GM18951 (cell line): Measurements from ENCODE around the gene LSM10.

Experiments used
- POLR2A ChIP-seq: IDR thresholded peaks from 4 replicates; pipeline ENCODE4 v1.6.1; 2011; ENCODE audit warnings: mild to moderate bottlenecking; ENCODE audit not compliant: insufficient read length, insufficient read depth; ENCODE audit errors: extremely low read depth
- in situ Hi-C: fragments of 300-500 bp; cut with MboI; formaldehyde crosslinking; loops from one replicate; pipeline ENCODE4 v1.12.0; 2022; ENCODE audit warnings: low sequenced_read_pairs, mixed read lengths, inconsistent platforms; ENCODE audit not compliant: unreplicated experiment

Gene LSM10

GRCh38 chr1:36398370-36398977 lies 766 bp upstream of the LSM10 start:
- in situ Hi-C loops, result no loop called here
- TF ChIP-seq POLR2A, result no peak

- in situ Hi-C loops, result no loop called here
- no peak for TF ChIP-seq POLR2A
Observed at GRCh38 chr1:36397083-36397377, 678 bp downstream of the LSM10 start.

- TF ChIP-seq POLR2A, result no peak
- in situ Hi-C loops, result no loop called here
Observed at GRCh38 chr1:36396359-36396758, 1.3 kb downstream of the LSM10 start.

- in situ Hi-C loops, result no loop called here
- no peak for TF ChIP-seq POLR2A
Observed at GRCh38 chr1:36393686-36394085, 4.0 kb downstream of the LSM10 start.

- TF ChIP-seq POLR2A, result no peak
- in situ Hi-C loops, result no loop called here
Observed at GRCh38 chr1:36392836-36393235, 4.9 kb downstream of the LSM10 start.

- in situ Hi-C loops, result no loop called here
- TF ChIP-seq POLR2A, result no peak
Observed at GRCh38 chr1:36391271-36391670, 6.4 kb downstream of the LSM10 start.

GRCh38 chr1:36390411-36390810 lies 7.3 kb downstream of the LSM10 start:
- in situ Hi-C loops, result no loop called here
- TF ChIP-seq POLR2A, result no peak

- no peak for TF ChIP-seq POLR2A
- in situ Hi-C loops, result no loop called here
Observed at GRCh38 chr1:36389999-36390398, 7.7 kb downstream of the LSM10 start.

- in situ Hi-C loops, result no loop called here
- TF ChIP-seq POLR2A, result no peak
Observed at GRCh38 chr1:36389261-36389660, 8.4 kb downstream of the LSM10 start.

- in situ Hi-C loops, result no loop called here
- TF ChIP-seq POLR2A, result no peak
Observed at GRCh38 chr1:36387141-36387949, 10.4 kb downstream of the LSM10 start.

GRCh38 chr1:36386265-36387140 lies 11.2 kb downstream of the LSM10 start:
- in situ Hi-C loops, result no loop called here
- TF ChIP-seq POLR2A, result peak; percentile 81

GRCh38 chr1:36385410-36386264 lies 12.1 kb downstream of the LSM10 start, which contains the start of gene STK40:
Gene STK40 (minus strand): TSS chr1:36385924. CDS start chr1:36361332, 24,592 bp downstream.
- in situ Hi-C loops, result no loop called here

GRCh38 chr1:36384542-36385409 lies 12.9 kb downstream of the LSM10 start:
- TF ChIP-seq POLR2A, result peak; percentile 15
- in situ Hi-C loops, result no loop called here

More at GRCh38 chr1:36385410-36386264, 12.1 kb downstream of the LSM10 start, which contains the start of gene STK40:
- peak; percentile 67 for TF ChIP-seq POLR2A
